Heart left ventricle (tissue), 16 donors: ENCODE data around the gene PDRG1. TPM values are rescaled to one million over a fixed set of nuclear protein-coding genes. Genes with fewer than 3 reads are reported as not detected.

Experiments used
- ATAC-seq, 4 donors: fragments of 200-7000 bp; cut with Tn5 transposase; one replicate each; pipeline ENCODE4 v1.9.1; 2020 to 2022; ENCODE audit warnings: moderate library complexity in 4 of 4, mild to moderate bottlenecking in 3 of 4, moderate number of reproducible peaks in 1 of 4
- DNase-seq, 5 donors: peaks; one replicate each; pipeline ENCODE4 v3.0.0-alpha.2; 2020
- H3K27ac ChIP-seq, 12 donors: fragments of 200-600 bp; sonication (generic) in 4 of 12; one replicate each; pipeline versions ENCODE4 v1.5.0 to v1.8.0; 2016 to 2022; ENCODE audit warnings: mild to moderate bottlenecking in 2 of 12
- H3K27me3 ChIP-seq, 9 donors: fragments of 200-600 bp; sonication (generic) in 2 of 9; one replicate each; pipeline versions ENCODE4 v1.5.1 to v1.8.0; 2016 to 2022; ENCODE audit warnings: mild to moderate bottlenecking in 3 of 9
- H3K36me3 ChIP-seq, 9 donors: fragments of 200-600 bp; sonication (generic) in 2 of 9; one replicate each; pipeline versions ENCODE4 v1.5.0 to v1.8.0; 2018 to 2022; ENCODE audit warnings: mild to moderate bottlenecking in 2 of 9
- H3K4me1 ChIP-seq, 12 donors: fragments of 200-600 bp; sonication (generic) in 4 of 12; one replicate each; pipeline versions ENCODE4 v1.5.0 to v1.8.0; 2016 to 2022; ENCODE audit warnings: mild to moderate bottlenecking in 3 of 12
- H3K4me3 ChIP-seq, 12 donors: fragments of 200-600 bp; sonication (generic) in 4 of 12; one replicate each; pipeline versions ENCODE4 v1.5.0 to v1.8.0; 2017 to 2022; ENCODE audit warnings: mild to moderate bottlenecking in 9 of 12, moderate library complexity in 4 of 12
- H3K9me3 ChIP-seq, 12 donors: fragments of 200-600 bp; sonication (generic) in 4 of 12; one replicate each; pipeline versions ENCODE4 v1.5.0 to v1.8.0; 2016 to 2022; ENCODE audit warnings: mild to moderate bottlenecking in 1 of 12
- CTCF ChIP-seq, 12 donors: fragments of 200-600 bp; sonication (generic) in 4 of 12; IDR thresholded peaks; one replicate each; pipeline versions ENCODE4 v1.5.0 to v1.8.0; 2018 to 2022; ENCODE audit warnings: antibody characterized with exemption in 12 of 12, mild to moderate bottlenecking in 5 of 12
- POLR2A ChIP-seq, 2 donors: fragments of 450-650 bp; IDR thresholded peaks; one replicate each; pipeline ENCODE4 v1.6.1; 2017; ENCODE audit warnings: antibody characterized with exemption in 2 of 2, mild to moderate bottlenecking in 2 of 2, moderate library complexity in 2 of 2
- WGBS, 4 donors: extraction: QIAGEN DNeasy Blood & Tissue Kit in 2 of 4; methylation state at CpG; one replicate each; pipeline versions ENCODE4 v1.1.5 to v1.1.7; 2013 to 2018; 5-methylcytosine and 5-hydroxymethylcytosine counted together
- intact Hi-C, 10 donors: fragments of 100-400 bp; cut with DNase I; formaldehyde crosslinking; loops; one replicate each; pipeline versions ENCODE4 v1.11.1 to v1.14.2; 2022
- polyA plus RNA-seq, 2 donors: library from polyadenylated mRNA; stranded (reverse); fragments of 200-250 nt; gene quantifications; one replicate each; pipeline ENCODE4 v1.2.3, GENCODE V29; 2013
- total RNA-seq, 9 donors: library from RNA; depleted of rRNA in 2 of 9; stranded (reverse); fragments of >200 nt in 2 of 9; fragmentation: NEBNext Ultra II Directional in 3 of 9; extraction: Animal tissue kit (Norgen Biotek cat#: 25700) in 3 of 9; gene quantifications; one replicate each; pipeline versions ENCODE4 v1.1.0 to v1.2.4, GENCODE V29; 2016 to 2023
- donor health status: ischemic (EF 13 %, LVEDD 7.1; RV severe dilation, severe dysfunction).
- donor health status: healthy with polysubstance abuse.
- donor health status: DM: no; HTN: yes; CAD: no.
- donor health status: DM: no; HTN: no; CAD: no.
- donor health status: ischemic (EF 25% LVEDD 6.9; RV normal size, moderate dysfunction).
- donor health status: ischemic (EF 25% LVEDD 5.7; RV mildly dilated, moderate dysfunction).
- donor health status: healthy.
- donor health status: DM: yes; HTN: yes; CAD: no.
- donor health status: ischemic (EF 35%, LVEDD 5.7; RV mildly dilated, moderate dysfunction).
- donor health status: nonischemic (EF 11% LVEDD 7.7; RV severe dilation, severe dysfunction).
- donor health status: DM: yes; HTN: yes; CAD: no.
- donor health status: PGD.
- donor health status: ischemic (EF 29% LVEDD 5.4; RV normal size, mild dysfunction).
- donor health status: nonischemic (EF 23%, LVEDD 6.1; RV moderate dilation, normal function).

The PDRG1 gene
- total and polyA plus RNA-seq, 11 donors: 5.2 to 15.2 (median 7.6) TPM

GRCh38 chr20:31988430-31989015 lies 36.7 kb upstream of the PDRG1 start:
- H3K4me3 ChIP-seq: no peak overlapping the region
- no peaks in the 10 kb centered on the region for H3K36me3 ChIP-seq
- ATAC-seq: no peak
- no peak overlapping the region for H3K27ac ChIP-seq
- H3K4me1 ChIP-seq: no peaks in the 10 kb centered on the region
- intact Hi-C loops: no loop called here
- H3K27me3 ChIP-seq: peaks cover 0 to 4% (median 0%) of the 10 kb centered on the region in 9 donors
- WGBS, 4 donors: 88 to 93% (median 91%) methylated on average over 5 of the region's 5 CpGs
- H3K9me3 ChIP-seq: no peaks in the 10 kb centered on the region
- TF ChIP-seq POLR2A (IDR thresholded peaks at IDR 0.05) (no peak), CTCF (IDR thresholded peaks at IDR 0.05) (no peak)
- DNase-seq: no peak

DNA sequence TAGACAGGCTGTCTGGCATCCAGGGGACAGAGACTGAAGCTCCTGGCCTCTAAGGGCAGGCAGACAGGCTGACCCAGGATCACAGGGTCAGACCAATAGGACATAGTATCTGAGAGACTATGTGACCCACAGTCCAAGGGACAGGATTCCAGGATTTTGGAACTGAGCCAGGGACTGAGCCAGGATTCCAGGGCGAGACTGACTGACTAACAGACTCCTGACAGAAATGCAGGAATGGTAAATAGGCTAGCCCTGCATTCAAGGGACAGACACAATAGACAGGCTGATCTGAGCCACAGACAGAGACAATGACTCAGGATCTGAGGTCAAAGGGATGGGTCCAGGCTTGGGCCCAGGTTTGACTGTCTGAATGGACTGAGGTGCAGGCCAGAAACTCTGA lies 35.9 kb upstream of the PDRG1 start:
- peak in 1 of 4 donors; percentile 22 for ATAC-seq

DNA sequence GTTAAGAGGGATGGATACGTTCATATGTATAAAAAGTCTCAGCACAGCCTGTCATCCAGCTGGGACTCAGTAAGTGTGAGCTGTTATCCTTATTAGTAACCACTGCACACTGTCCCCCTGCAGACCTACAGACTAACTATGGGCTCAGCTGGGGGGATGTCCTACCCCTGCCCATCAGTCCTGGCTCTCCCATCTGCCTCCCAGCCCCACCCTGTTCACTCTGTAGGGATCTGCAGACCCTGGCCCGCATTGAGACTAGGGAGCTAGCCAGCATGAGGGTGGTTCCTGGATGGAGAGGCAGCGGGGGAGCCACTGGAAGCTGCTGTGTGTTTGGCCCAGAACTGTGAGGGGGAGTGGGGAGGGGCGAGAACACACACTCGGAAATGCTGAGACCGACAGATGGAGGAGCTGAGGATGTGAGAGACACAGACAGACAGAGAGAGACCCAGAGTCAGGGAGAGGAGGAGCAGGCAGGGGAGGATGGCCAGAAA lies 33.2 kb upstream of the PDRG1 start:
- Histone ChIP-seq H3K4me1 (no peaks in the 10 kb centered on the region), H3K9me3 (no peaks in the 10 kb centered on the region), H3K27me3 (peaks cover 0 to 5% (median 0%) of the 10 kb centered on the region in 9 donors), H3K27ac (no peak overlapping the region), H3K36me3 (no peaks in the 10 kb centered on the region), H3K4me3 (no peak overlapping the region)
- ATAC-seq (no peak), DNase-seq (no peak)
- intact Hi-C loops: no loop called here
- no peak for TF ChIP-seq CTCF (IDR thresholded peaks at IDR 0.05)
- no peak for TF ChIP-seq POLR2A (IDR thresholded peaks at IDR 0.05)
- 25 to 34% (median 29%) methylated on average over 6 of the region's 6 CpGs for WGBS, 4 donors

More for the DNA sequence above, 35.9 kb upstream of the PDRG1 start:
- H3K27ac ChIP-seq: no peak overlapping the region
- H3K4me1 ChIP-seq: no peaks in the 10 kb centered on the region
- no peaks in the 10 kb centered on the region for H3K27me3 ChIP-seq
- H3K4me3 ChIP-seq: no peak overlapping the region
- H3K9me3 ChIP-seq: no peaks in the 10 kb centered on the region
- DNase-seq: no peak
- TF ChIP-seq POLR2A (IDR thresholded peaks at IDR 0.05) (no peak), CTCF (IDR thresholded peaks at IDR 0.05) (no peak)
- intact Hi-C loops: no loop called here
- no peaks in the 10 kb centered on the region for H3K36me3 ChIP-seq
- 40 to 59% (median 52%) methylated on average over 1 of the region's 1 CpG for WGBS, 4 donors

GRCh38 chr20:31981784-31982183 lies 29.9 kb upstream of the PDRG1 start:
- intact Hi-C loops: no loop called here
- peaks cover 0 to 5% (median 0%) of the 10 kb centered on the region in 9 donors for H3K27me3 ChIP-seq
- no peaks in the 10 kb centered on the region for H3K4me1 ChIP-seq
- no peak overlapping the region for H3K4me3 ChIP-seq
- TF ChIP-seq POLR2A (IDR thresholded peaks at IDR 0.05) (no peak), CTCF (IDR thresholded peaks at IDR 0.05) (no peak)
- ATAC-seq (no peak), DNase-seq (no peak)
- no peak overlapping the region for H3K27ac ChIP-seq
- no peaks in the 10 kb centered on the region for H3K9me3 ChIP-seq
- H3K36me3 ChIP-seq: no peaks in the 10 kb centered on the region
- WGBS, 4 donors: 76 to 79% (median 77%) methylated on average over 2 of the region's 2 CpGs
